Measurements from ENCODE around the gene NHLRC4.

The NHLRC4 gene

DNA sequence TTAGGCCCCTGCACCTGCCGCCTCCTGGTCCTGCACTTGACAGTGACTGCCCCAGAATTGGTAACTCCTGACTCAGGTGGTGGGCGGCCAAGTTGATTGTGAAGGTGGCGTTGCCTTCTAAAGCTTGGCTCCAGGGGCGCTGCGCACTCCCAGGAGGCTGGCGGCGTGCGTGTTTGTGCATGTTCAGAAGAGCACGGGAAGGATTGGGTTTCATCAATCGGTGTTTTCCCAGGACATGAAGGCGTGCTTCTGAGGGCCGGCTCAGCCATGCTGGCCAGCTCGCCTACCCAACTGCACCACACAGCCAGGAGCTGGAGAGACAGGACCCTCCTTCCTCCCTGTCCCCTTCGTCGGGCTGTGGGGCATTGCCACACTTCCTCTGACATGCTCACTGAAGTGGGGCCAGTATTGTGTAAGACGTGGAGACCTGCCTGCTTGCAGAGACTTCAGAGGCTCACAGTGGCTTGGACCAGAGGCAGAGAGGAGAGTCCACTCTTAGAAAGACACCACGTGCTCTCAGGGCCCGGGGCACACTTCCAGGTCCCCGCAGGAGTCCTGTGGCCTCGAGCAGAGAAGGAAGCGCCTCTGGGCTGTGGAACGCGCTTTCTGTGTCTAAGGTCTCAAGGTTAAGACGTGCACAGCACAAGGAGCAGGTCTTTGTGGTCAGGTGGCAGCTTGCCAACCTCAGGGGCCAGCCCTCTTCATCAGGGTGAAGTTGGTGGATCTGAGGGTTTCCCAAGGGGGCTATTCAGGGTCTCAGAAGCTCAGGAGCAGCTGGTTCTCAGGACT, 25.9 kb downstream of the NHLRC4 start (continued):
- TF ChIP-seq, protein P1, sequence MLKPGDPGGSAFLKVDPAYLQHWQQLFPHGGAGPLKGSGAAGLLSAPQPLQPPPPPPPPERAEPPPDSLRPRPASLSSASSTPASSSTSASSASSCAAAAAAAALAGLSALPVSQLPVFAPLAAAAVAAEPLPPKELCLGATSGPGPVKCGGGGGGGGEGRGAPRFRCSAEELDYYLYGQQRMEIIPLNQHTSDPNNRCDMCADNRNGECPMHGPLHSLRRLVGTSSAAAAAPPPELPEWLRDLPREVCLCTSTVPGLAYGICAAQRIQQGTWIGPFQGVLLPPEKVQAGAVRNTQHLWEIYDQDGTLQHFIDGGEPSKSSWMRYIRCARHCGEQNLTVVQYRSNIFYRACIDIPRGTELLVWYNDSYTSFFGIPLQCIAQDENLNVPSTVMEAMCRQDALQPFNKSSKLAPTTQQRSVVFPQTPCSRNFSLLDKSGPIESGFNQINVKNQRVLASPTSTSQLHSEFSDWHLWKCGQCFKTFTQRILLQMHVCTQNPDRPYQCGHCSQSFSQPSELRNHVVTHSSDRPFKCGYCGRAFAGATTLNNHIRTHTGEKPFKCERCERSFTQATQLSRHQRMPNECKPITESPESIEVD (tag by site-specific recombination; IDR thresholded peaks at IDR 0.05) = no peak
- TF ChIP-seq ZNF549 (tag by site-specific recombination; IDR thresholded peaks at IDR 0.05) = no peak
- TF ChIP-seq, protein P2, sequence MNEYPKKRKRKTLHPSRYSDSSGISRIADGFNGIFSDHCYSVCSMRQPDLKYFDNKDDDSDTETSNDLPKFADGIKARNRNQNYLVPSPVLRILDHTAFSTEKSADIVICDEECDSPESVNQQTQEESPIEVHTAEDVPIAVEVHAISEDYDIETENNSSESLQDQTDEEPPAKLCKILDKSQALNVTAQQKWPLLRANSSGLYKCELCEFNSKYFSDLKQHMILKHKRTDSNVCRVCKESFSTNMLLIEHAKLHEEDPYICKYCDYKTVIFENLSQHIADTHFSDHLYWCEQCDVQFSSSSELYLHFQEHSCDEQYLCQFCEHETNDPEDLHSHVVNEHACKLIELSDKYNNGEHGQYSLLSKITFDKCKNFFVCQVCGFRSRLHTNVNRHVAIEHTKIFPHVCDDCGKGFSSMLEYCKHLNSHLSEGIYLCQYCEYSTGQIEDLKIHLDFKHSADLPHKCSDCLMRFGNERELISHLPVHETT (tag by site-specific recombination; IDR thresholded peaks at IDR 0.05) = peak; percentile 67
- TF ChIP-seq ZNF558 (tag by site-specific recombination; IDR thresholded peaks at IDR 0.05) = no peak
- peak; percentile 74 for TF ChIP-seq IKZF3 (tag by site-specific recombination; IDR thresholded peaks at IDR 0.05)
- no peak for TF ChIP-seq ZNF660 (tag by site-specific recombination; IDR thresholded peaks at IDR 0.05)
- TF ChIP-seq, protein P3, sequence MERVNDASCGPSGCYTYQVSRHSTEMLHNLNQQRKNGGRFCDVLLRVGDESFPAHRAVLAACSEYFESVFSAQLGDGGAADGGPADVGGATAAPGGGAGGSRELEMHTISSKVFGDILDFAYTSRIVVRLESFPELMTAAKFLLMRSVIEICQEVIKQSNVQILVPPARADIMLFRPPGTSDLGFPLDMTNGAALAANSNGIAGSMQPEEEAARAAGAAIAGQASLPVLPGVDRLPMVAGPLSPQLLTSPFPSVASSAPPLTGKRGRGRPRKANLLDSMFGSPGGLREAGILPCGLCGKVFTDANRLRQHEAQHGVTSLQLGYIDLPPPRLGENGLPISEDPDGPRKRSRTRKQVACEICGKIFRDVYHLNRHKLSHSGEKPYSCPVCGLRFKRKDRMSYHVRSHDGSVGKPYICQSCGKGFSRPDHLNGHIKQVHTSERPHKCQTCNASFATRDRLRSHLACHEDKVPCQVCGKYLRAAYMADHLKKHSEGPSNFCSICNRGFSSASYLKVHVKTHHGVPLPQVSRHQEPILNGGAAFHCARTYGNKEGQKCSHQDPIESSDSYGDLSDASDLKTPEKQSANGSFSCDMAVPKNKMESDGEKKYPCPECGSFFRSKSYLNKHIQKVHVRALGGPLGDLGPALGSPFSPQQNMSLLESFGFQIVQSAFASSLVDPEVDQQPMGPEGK (tag by site-specific recombination; IDR thresholded peaks at IDR 0.05) = peak; percentile 54
- no peak for TF ChIP-seq ZNF777 (tag by site-specific recombination; IDR thresholded peaks at IDR 0.05; ENCODE audit: borderline replicate concordance)
- TF ChIP-seq, protein P4, sequence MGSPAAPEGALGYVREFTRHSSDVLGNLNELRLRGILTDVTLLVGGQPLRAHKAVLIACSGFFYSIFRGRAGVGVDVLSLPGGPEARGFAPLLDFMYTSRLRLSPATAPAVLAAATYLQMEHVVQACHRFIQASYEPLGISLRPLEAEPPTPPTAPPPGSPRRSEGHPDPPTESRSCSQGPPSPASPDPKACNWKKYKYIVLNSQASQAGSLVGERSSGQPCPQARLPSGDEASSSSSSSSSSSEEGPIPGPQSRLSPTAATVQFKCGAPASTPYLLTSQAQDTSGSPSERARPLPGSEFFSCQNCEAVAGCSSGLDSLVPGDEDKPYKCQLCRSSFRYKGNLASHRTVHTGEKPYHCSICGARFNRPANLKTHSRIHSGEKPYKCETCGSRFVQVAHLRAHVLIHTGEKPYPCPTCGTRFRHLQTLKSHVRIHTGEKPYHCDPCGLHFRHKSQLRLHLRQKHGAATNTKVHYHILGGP (tag by site-specific recombination; IDR thresholded peaks at IDR 0.05) = no peak
- no peak for TF ChIP-seq ZNF423 (tag by site-specific recombination; IDR thresholded peaks at IDR 0.05)
- TF ChIP-seq, protein P5, sequence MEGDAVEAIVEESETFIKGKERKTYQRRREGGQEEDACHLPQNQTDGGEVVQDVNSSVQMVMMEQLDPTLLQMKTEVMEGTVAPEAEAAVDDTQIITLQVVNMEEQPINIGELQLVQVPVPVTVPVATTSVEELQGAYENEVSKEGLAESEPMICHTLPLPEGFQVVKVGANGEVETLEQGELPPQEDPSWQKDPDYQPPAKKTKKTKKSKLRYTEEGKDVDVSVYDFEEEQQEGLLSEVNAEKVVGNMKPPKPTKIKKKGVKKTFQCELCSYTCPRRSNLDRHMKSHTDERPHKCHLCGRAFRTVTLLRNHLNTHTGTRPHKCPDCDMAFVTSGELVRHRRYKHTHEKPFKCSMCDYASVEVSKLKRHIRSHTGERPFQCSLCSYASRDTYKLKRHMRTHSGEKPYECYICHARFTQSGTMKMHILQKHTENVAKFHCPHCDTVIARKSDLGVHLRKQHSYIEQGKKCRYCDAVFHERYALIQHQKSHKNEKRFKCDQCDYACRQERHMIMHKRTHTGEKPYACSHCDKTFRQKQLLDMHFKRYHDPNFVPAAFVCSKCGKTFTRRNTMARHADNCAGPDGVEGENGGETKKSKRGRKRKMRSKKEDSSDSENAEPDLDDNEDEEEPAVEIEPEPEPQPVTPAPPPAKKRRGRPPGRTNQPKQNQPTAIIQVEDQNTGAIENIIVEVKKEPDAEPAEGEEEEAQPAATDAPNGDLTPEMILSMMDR (tag by site-specific recombination; IDR thresholded peaks at IDR 0.05) = peak; percentile 88
- TF ChIP-seq ZNF140 (tag by site-specific recombination; IDR thresholded peaks at IDR 0.05) = no peak
- TF ChIP-seq ZBTB20 (tag by site-specific recombination; IDR thresholded peaks at IDR 0.05) = peak; percentile 40; the same call in 1 of the 2 replicates
- TF ChIP-seq GLIS1 (tag by site-specific recombination; IDR thresholded peaks at IDR 0.05) = peak; percentile 92
- TF ChIP-seq ZNF239 (tag by site-specific recombination; IDR thresholded peaks at IDR 0.05) = no peak
- TF ChIP-seq ZFP37 (tag by site-specific recombination; IDR thresholded peaks at IDR 0.05) = no peak
- TF ChIP-seq, protein P6, sequence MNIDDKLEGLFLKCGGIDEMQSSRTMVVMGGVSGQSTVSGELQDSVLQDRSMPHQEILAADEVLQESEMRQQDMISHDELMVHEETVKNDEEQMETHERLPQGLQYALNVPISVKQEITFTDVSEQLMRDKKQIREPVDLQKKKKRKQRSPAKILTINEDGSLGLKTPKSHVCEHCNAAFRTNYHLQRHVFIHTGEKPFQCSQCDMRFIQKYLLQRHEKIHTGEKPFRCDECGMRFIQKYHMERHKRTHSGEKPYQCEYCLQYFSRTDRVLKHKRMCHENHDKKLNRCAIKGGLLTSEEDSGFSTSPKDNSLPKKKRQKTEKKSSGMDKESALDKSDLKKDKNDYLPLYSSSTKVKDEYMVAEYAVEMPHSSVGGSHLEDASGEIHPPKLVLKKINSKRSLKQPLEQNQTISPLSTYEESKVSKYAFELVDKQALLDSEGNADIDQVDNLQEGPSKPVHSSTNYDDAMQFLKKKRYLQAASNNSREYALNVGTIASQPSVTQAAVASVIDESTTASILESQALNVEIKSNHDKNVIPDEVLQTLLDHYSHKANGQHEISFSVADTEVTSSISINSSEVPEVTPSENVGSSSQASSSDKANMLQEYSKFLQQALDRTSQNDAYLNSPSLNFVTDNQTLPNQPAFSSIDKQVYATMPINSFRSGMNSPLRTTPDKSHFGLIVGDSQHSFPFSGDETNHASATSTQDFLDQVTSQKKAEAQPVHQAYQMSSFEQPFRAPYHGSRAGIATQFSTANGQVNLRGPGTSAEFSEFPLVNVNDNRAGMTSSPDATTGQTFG (tag by site-specific recombination; IDR thresholded peaks at IDR 0.05; ENCODE audit: borderline replicate concordance) = no peak
- TF ChIP-seq ZNF433 (tag by site-specific recombination; IDR thresholded peaks at IDR 0.05; ENCODE audit: low read depth) = no peak
- no peak for TF ChIP-seq ZFP3 (tag by site-specific recombination; IDR thresholded peaks at IDR 0.05; ENCODE audit: low read depth)
- TF ChIP-seq ZNF658 (tag by site-specific recombination; IDR thresholded peaks at IDR 0.05) = no peak
- no peak for TF ChIP-seq ZNF175 (tag by site-specific recombination; IDR thresholded peaks at IDR 0.05)
- no peak for TF ChIP-seq ZNF830 (tag by site-specific recombination; IDR thresholded peaks at IDR 0.05; ENCODE audit: low read depth)
- no peak for TF ChIP-seq ZNF701 (tag by site-specific recombination; IDR thresholded peaks at IDR 0.05)
- TF ChIP-seq ZFP41 (tag by site-specific recombination; IDR thresholded peaks at IDR 0.05; ENCODE audit: borderline replicate concordance) = no peak
- no peak for TF ChIP-seq ZNF596 (tag by site-specific recombination; IDR thresholded peaks at IDR 0.05)
- TF ChIP-seq, protein P7, sequence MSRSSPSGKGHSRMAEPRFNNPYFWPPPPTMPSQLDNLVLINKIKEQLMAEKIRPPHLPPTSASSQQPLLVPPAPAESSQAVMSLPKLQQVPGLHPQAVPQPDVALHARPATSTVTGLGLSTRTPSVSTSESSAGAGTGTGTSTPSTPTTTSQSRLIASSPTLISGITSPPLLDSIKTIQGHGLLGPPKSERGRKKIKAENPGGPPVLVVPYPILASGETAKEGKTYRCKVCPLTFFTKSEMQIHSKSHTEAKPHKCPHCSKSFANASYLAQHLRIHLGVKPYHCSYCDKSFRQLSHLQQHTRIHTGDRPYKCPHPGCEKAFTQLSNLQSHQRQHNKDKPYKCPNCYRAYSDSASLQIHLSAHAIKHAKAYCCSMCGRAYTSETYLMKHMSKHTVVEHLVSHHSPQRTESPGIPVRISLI (tag by site-specific recombination; IDR thresholded peaks at IDR 0.05) = no peak
- TF ChIP-seq ZEB2 (tag by site-specific recombination; IDR thresholded peaks at IDR 0.05) = peak; percentile 91; the same call in 1 of the 2 replicates
- TF ChIP-seq ZNF560 (tag by site-specific recombination; IDR thresholded peaks at IDR 0.05; ENCODE audit: borderline replicate concordance) = no peak

All from HEK293 (cell line).